Naive thymus-derived CD8-positive, alpha-beta T cell (primary cell): Measurements from ENCODE around the gene DUSP15. TPM values are rescaled to one million over a fixed set of nuclear protein-coding genes. Genes with fewer than 3 reads are reported as not detected.

Source experiments
- ATAC-seq, 2 donors: fragments of 150-1000 bp; cut with Tn5 transposase in 1 of 2; sonication (Bioruptor Pico), chemical (Tn5 transposase) in 1 of 2; 1 replicate in 1 of 2; 2 replicates in 1 of 2; pipeline ENCODE4 v1.10.0; 2021; ENCODE audit warnings: mild to moderate bottlenecking in 2 of 2, moderate library complexity in 2 of 2
- POLR2A ChIA-PET: fragments of 350-600 bp; sonication (Branson Sonifier 250); formaldehyde crosslinking; loops from one replicate; lab custom pipeline; 2021; ENCODE audit warnings: antibody characterized with exemption; lab: Charles Lee
- DNase-seq, 10 donors: peaks; one replicate each; pipeline versions ENCODE4 v3.0.0 to v3.0.0-alpha.2; 2020 to 2022
- H3K27ac Mint-ChIP-seq, 10 donors: one replicate each; pipeline ENCODE4 v1.8.0; 2020 to 2022; ENCODE audit warnings: mild to moderate bottlenecking in 10 of 10, mixed read lengths in 10 of 10, moderate library complexity in 4 of 10, inconsistent platforms in 1 of 10
- H3K27me3 Mint-ChIP-seq, 5 donors: one replicate each; pipeline ENCODE4 v1.8.0; 2021 to 2022; ENCODE audit warnings: mixed read lengths in 5 of 5
- H3K36me3 Mint-ChIP-seq, 3 donors: one replicate each; pipeline ENCODE4 v1.8.0; 2020 to 2022; ENCODE audit warnings: mixed read lengths in 3 of 3, mild to moderate bottlenecking in 2 of 3, inconsistent platforms in 1 of 3
- H3K4me1 Mint-ChIP-seq, 4 donors: one replicate each; pipeline ENCODE4 v1.8.0; 2021 to 2022; ENCODE audit warnings: mixed read lengths in 4 of 4
- H3K4me3 Mint-ChIP-seq, 10 donors: one replicate each; pipeline ENCODE4 v1.8.0; 2020 to 2022; ENCODE audit warnings: mild to moderate bottlenecking in 10 of 10, mixed read lengths in 10 of 10, moderate library complexity in 6 of 10, inconsistent platforms in 1 of 10
- H3K9me3 Mint-ChIP-seq, 9 donors: one replicate each; pipeline ENCODE4 v1.8.0; 2020 to 2022; ENCODE audit warnings: mixed read lengths in 9 of 9, mild to moderate bottlenecking in 3 of 9, inconsistent platforms in 1 of 9, moderate library complexity in 1 of 9
- polyA plus RNA-seq, 3 donors: library from polyadenylated mRNA; unstranded; fragments of 300-500 nt; fragmentation: Illumina TruSeq; gene quantifications; one replicate each; pipeline ENCODE4 v1.2.3, GENCODE V29; 2021
- total RNA-seq, 8 experiments: library from RNA in 2 of 8; stranded (reverse) in 2 of 8; gene quantifications; one replicate each; pipeline ENCODE4 v1.2.3 and lab custom pipeline; 2021 to 2026

DUSP15 gene
- total and polyA plus RNA-seq, 5 experiments from 2014 or later, result not detected

- Mint-ChIP-seq H3K4me1 (peaks cover 0 to 5% (median 2%) of the 10 kb centered on the region in 4 donors), H3K36me3 (no peaks in the 10 kb centered on the region), H3K9me3 (no peaks in the 10 kb centered on the region), H3K4me3 (no peak overlapping the region), H3K27ac (no peak overlapping the region), H3K27me3 (no peaks in the 10 kb centered on the region)
- POLR2A ChIA-PET, result interaction anchor here (0.5 kb wide), 1 partner anchor 1527 kb away, joined by 4 read pairs; no protein-coding TSS in a partner anchor
- ATAC-seq (no peak), DNase-seq (no peak)
Observed at GRCh38 chr20:31840906-31841816, 29.2 kb downstream of the DUSP15 start.

GRCh38 chr20:31839782-31840487, 30.4 kb downstream of the DUSP15 start:
- Mint-ChIP-seq H3K27me3 (no peaks in the 10 kb centered on the region), H3K4me3 (no peak overlapping the region), H3K4me1 (peaks cover 0 to 9% (median 4%) of the 10 kb centered on the region in 4 donors), H3K36me3 (no peaks in the 10 kb centered on the region), H3K27ac (no peak overlapping the region), H3K9me3 (no peaks in the 10 kb centered on the region)
- DNase-seq, result no peak
- POLR2A ChIA-PET, result no interaction called here
- no peak for ATAC-seq

GRCh38 chr20:31838646-31839292, 31.6 kb downstream of the DUSP15 start:
- Mint-ChIP-seq H3K27me3 (no peaks in the 10 kb centered on the region), H3K36me3 (no peaks in the 10 kb centered on the region), H3K4me1 (peaks cover 0 to 9% (median 4%) of the 10 kb centered on the region in 4 donors), H3K9me3 (no peaks in the 10 kb centered on the region), H3K4me3 (no peak overlapping the region), H3K27ac (no peak overlapping the region)
- no peak for ATAC-seq
- POLR2A ChIA-PET, result no interaction called here
- DNase-seq, result no peak

- POLR2A ChIA-PET, result no interaction called here
- H3K4me3 Mint-ChIP-seq, result no peak overlapping the region
- H3K27me3 Mint-ChIP-seq, result no peaks in the 10 kb centered on the region
- peaks cover 0 to 11% (median 4%) of the 10 kb centered on the region in 4 donors for H3K4me1 Mint-ChIP-seq
- no peak overlapping the region for H3K27ac Mint-ChIP-seq
- no peak for DNase-seq
- H3K36me3 Mint-ChIP-seq, result no peaks in the 10 kb centered on the region
- ATAC-seq, result no peak
- H3K9me3 Mint-ChIP-seq, result no peaks in the 10 kb centered on the region
Observed at GRCh38 chr20:31837896-31838397, 32.4 kb downstream of the DUSP15 start.

GRCh38 chr20:31836853-31837608, 33.3 kb downstream of the DUSP15 start:
- H3K27me3 Mint-ChIP-seq, result no peaks in the 10 kb centered on the region
- H3K9me3 Mint-ChIP-seq, result no peaks in the 10 kb centered on the region
- POLR2A ChIA-PET, result no interaction called here
- H3K4me1 Mint-ChIP-seq, result peaks cover 0 to 11% (median 4%) of the 10 kb centered on the region in 4 donors
- no peak overlapping the region for H3K27ac Mint-ChIP-seq
- no peaks in the 10 kb centered on the region for H3K36me3 Mint-ChIP-seq
- H3K4me3 Mint-ChIP-seq, result no peak overlapping the region
- ATAC-seq, result no peak
- DNase-seq, result no peak

- POLR2A ChIA-PET, result no interaction called here
- DNase-seq (peak in 1 of 10 donors; percentile 17), ATAC-seq (no peak)
- H3K27me3 Mint-ChIP-seq, result no peaks in the 10 kb centered on the region
- H3K4me3 Mint-ChIP-seq, result no peak overlapping the region
- no peak overlapping the region for H3K27ac Mint-ChIP-seq
- H3K4me1 Mint-ChIP-seq, result peaks cover 0 to 11% (median 4%) of the 10 kb centered on the region in 4 donors
- H3K36me3 Mint-ChIP-seq, result no peaks in the 10 kb centered on the region
- H3K9me3 Mint-ChIP-seq, result no peaks in the 10 kb centered on the region
Observed at GRCh38 chr20:31835977-31836852, 34.1 kb downstream of the DUSP15 start.

GRCh38 chr20:31835554-31835953, 34.8 kb downstream of the DUSP15 start:
- Mint-ChIP-seq H3K4me1 (peaks cover 0 to 11% (median 4%) of the 10 kb centered on the region in 4 donors), H3K36me3 (no peaks in the 10 kb centered on the region), H3K27ac (no peak overlapping the region), H3K27me3 (no peaks in the 10 kb centered on the region), H3K9me3 (no peaks in the 10 kb centered on the region), H3K4me3 (no peak overlapping the region)
- DNase-seq (no peak), ATAC-seq (no peak)
- POLR2A ChIA-PET, result no interaction called here

GRCh38 chr20:31833931-31834521, 36.3 kb downstream of the DUSP15 start:
- Mint-ChIP-seq H3K27me3 (no peaks in the 10 kb centered on the region), H3K4me3 (no peak overlapping the region), H3K36me3 (no peaks in the 10 kb centered on the region), H3K9me3 (no peaks in the 10 kb centered on the region), H3K4me1 (peaks cover 0 to 11% (median 4%) of the 10 kb centered on the region in 4 donors), H3K27ac (no peak overlapping the region)
- POLR2A ChIA-PET, result no interaction called here
- DNase-seq (no peak), ATAC-seq (no peak)

GRCh38 chr20:31833130-31833930, 37.0 kb downstream of the DUSP15 start:
- Mint-ChIP-seq H3K36me3 (no peaks in the 10 kb centered on the region), H3K27me3 (no peaks in the 10 kb centered on the region), H3K4me1 (peaks cover 0 to 11% (median 4%) of the 10 kb centered on the region in 4 donors), H3K27ac (peak overlapping the region in 2 of 10 donors; percentile 4 to 24), H3K9me3 (no peaks in the 10 kb centered on the region), H3K4me3 (no peak overlapping the region)
- ATAC-seq, result peak in 1 of 2 donors; percentile 44
- DNase-seq, result peak in 8 of 10 donors; percentile 7 to 52 (median 33)
- POLR2A ChIA-PET, result no interaction called here

- Mint-ChIP-seq H3K36me3 (no peaks in the 10 kb centered on the region), H3K27ac (no peak overlapping the region), H3K4me1 (peaks cover 0 to 11% (median 4%) of the 10 kb centered on the region in 4 donors), H3K27me3 (no peaks in the 10 kb centered on the region), H3K4me3 (no peak overlapping the region), H3K9me3 (no peaks in the 10 kb centered on the region)
- POLR2A ChIA-PET, result no interaction called here
- DNase-seq (no peak), ATAC-seq (no peak)
Observed at GRCh38 chr20:31831771-31832306, 38.5 kb downstream of the DUSP15 start.
